Measurements from ENCODE around the gene ZNF467. TPM values are rescaled to one million over a fixed set of nuclear protein-coding genes. Genes with fewer than 3 reads are reported as not detected.

Gene ZNF467
- total RNA-seq, 1 experiment from 2014 or later: 18.1 TPM

- intact Hi-C loops (cut with micrococcal nuclease; ENCODE audit: unreplicated experiment) (no loop called here), in situ Hi-C loops (cut with HindIII; ENCODE audit: low pct_unique_long_range_greater_than_20kb, low sequenced_read_pairs) (no loop called here)
- ATAC-seq (no peak; the same call in 1 of the 2 replicates), DNase-seq (ENCODE audit: low read depth, low spot score) (no peak)
- no peaks in the 10 kb centered on the region; the same call in 1 of the 2 replicates for H3K36me3 ChIP-seq (ENCODE audit: control insufficient read depth, insufficient read depth, low read length)
- peaks cover 6% of the 10 kb centered on the region for H3K4me1 ChIP-seq (ENCODE audit: control insufficient read depth, insufficient read depth, low read length)
- TF ChIP-seq REST (IDR thresholded peaks at IDR 0.05; ENCODE audit: insufficient read depth in 1 of 2, low read depth in 2 of 2, low read length in 1 of 2) (no peak), SIN3A (IDR thresholded peaks at IDR 0.05; ENCODE audit: borderline replicate concordance, insufficient read depth, low read depth, low read length) (no peak), POLR2AphosphoS5 (IDR thresholded peaks at IDR 0.05; ENCODE audit: low read depth, low read length) (no peak), TCF7L2 (IDR thresholded peaks at IDR 0.05; ENCODE audit: low read depth, low read length) (no peak), CTCF (IDR thresholded peaks at IDR 0.05) (no peak)
- H3K27ac ChIP-seq (ENCODE audit: low read length): no peak overlapping the region
- POLR2A ChIA-PET: interaction anchor here (0.6 kb wide), 1 partner anchor 67 kb away, joined by 5 read pairs; no protein-coding TSS in a partner anchor
- H3K4me3 ChIP-seq (ENCODE audit: low read depth in 2 of 2, low read length in 2 of 2): no peak overlapping the region
- BruUV-seq (replicated peaks): no TSS peak
- no peaks in the 10 kb centered on the region for H3K9me3 ChIP-seq (ENCODE audit: control insufficient read depth, insufficient read depth, low read depth, low read length)
- no peaks in the 10 kb centered on the region for H3K27me3 ChIP-seq (ENCODE audit: control insufficient read depth, insufficient read depth, low read length)
- CTCF ChIA-PET: interaction anchor here (0.6 kb wide), 1 partner anchor 113 kb away, joined by 4 read pairs; no protein-coding TSS in a partner anchor
Measured at GRCh38 chr7:149776289-149776688, 2.9 kb upstream of the ZNF467 start.

- Histone ChIP-seq H3K4me1 (ENCODE audit: control insufficient read depth, insufficient read depth, low read length) (peaks cover 12% of the 10 kb centered on the region), H3K4me3 (ENCODE audit: low read depth in 2 of 2, low read length in 2 of 2) (no peak overlapping the region), H3K9me3 (ENCODE audit: control insufficient read depth, insufficient read depth, low read depth, low read length) (no peaks in the 10 kb centered on the region), H3K36me3 (ENCODE audit: control insufficient read depth, insufficient read depth, low read length) (no peaks in the 10 kb centered on the region; the same call in 1 of the 2 replicates), H3K27me3 (ENCODE audit: control insufficient read depth, insufficient read depth, low read length) (no peaks in the 10 kb centered on the region), H3K27ac (ENCODE audit: low read length) (no peak overlapping the region)
- TF ChIP-seq SIN3A (IDR thresholded peaks at IDR 0.05; ENCODE audit: borderline replicate concordance, insufficient read depth, low read depth, low read length) (no peak), REST (IDR thresholded peaks at IDR 0.05; ENCODE audit: insufficient read depth in 1 of 2, low read depth in 2 of 2, low read length in 1 of 2) (no peak), CTCF (IDR thresholded peaks at IDR 0.05) (no peak), TCF7L2 (IDR thresholded peaks at IDR 0.05; ENCODE audit: low read depth, low read length) (no peak), POLR2AphosphoS5 (IDR thresholded peaks at IDR 0.05; ENCODE audit: low read depth, low read length) (no peak)
- POLR2A ChIA-PET: no interaction called here
- no peak for DNase-seq (ENCODE audit: low read depth, low spot score)
- in situ Hi-C loops (cut with HindIII; ENCODE audit: low pct_unique_long_range_greater_than_20kb, low sequenced_read_pairs) (no loop called here), intact Hi-C loops (cut with micrococcal nuclease; ENCODE audit: unreplicated experiment) (no loop called here)
- CTCF ChIA-PET: no interaction called here
- no peak for ATAC-seq
- no TSS peak for BruUV-seq (replicated peaks)
Measured at GRCh38 chr7:149775176-149775556, 1.8 kb upstream of the ZNF467 start.

Measured in Panc1 (cell line).